Esophagus squamous epithelium (tissue), 5 donors: ENCODE data around the gene ACER3. TPM values are rescaled to one million over a fixed set of nuclear protein-coding genes. Genes with fewer than 3 reads are reported as not detected.

Experiments used
- DNase-seq: peaks from one replicate; lab custom pipeline; 2025; lab: John Stamatoyannopoulos, UW
- H3K27ac ChIP-seq, 4 donors: fragments of 200-600 bp; sonication (generic); one replicate each; pipeline ENCODE4 v1.5.1; 2016 to 2019; ENCODE audit warnings: mild to moderate bottlenecking in 1 of 4
- H3K27me3 ChIP-seq, 4 donors: fragments of 200-600 bp; sonication (generic); 1 replicate in 3 of 4; 2 replicates in 1 of 4; pipeline versions ENCODE4 v1.5.1 to v1.6.0; 2017 to 2021; ENCODE audit warnings: antibody characterized with exemption in 1 of 4
- H3K36me3 ChIP-seq, 3 donors: fragments of 200-600 bp; sonication (generic); one replicate each; pipeline ENCODE4 v1.5.1; 2016 to 2019
- H3K4me1 ChIP-seq, 3 donors: fragments of 200-600 bp; sonication (generic); one replicate each; pipeline ENCODE4 v1.5.1; 2017 to 2019
- H3K4me3 ChIP-seq, 4 donors: fragments of 200-600 bp; sonication (generic); 1 replicate in 3 of 4; 2 replicates in 1 of 4; pipeline ENCODE4 v1.5.1; 2016 to 2019; ENCODE audit warnings: mild to moderate bottlenecking in 2 of 4, moderate library complexity in 1 of 4
- H3K9me3 ChIP-seq, 3 donors: fragments of 200-600 bp; sonication (generic); one replicate each; pipeline ENCODE4 v1.5.1; 2016 to 2019
- CTCF ChIP-seq, 6 experiments: fragments of 450-650 bp in 4 of 6; fragments of 200-600 bp in 2 of 6; sonication (generic) in 2 of 6; IDR thresholded peaks; one replicate each; pipeline ENCODE4 v1.5.1; 2016 to 2019; ENCODE audit warnings: antibody characterized with exemption in 6 of 6, mild to moderate bottlenecking in 4 of 6, moderate library complexity in 4 of 6
- POLR2A ChIP-seq, 4 donors: fragments of 450-650 bp; IDR thresholded peaks; one replicate each; pipeline ENCODE4 v1.6.1; 2017; ENCODE audit warnings: antibody characterized with exemption in 4 of 4, mild to moderate bottlenecking in 4 of 4, moderate library complexity in 3 of 4
- WGBS, 2 donors: methylation state at CpG; one replicate each; pipeline ENCODE4 v1.1.5; 2018; 5-methylcytosine and 5-hydroxymethylcytosine counted together
- intact Hi-C: fragments of 100-400 bp; cut with DNase I; formaldehyde crosslinking; loops from one replicate; pipeline ENCODE4 v1.15.0; 2022
- total RNA-seq, 4 donors: library from RNA; depleted of rRNA; stranded (reverse); fragments of >200 nt; gene quantifications; one replicate each; pipeline ENCODE4 v1.1.0, GENCODE V29; 2016
- donor health status: DM: yes; HTN: yes; CAD: no.

The ACER3 gene
- total RNA-seq, 4 donors from 2014 or later: 9.9 to 34.2 (median 23.3) TPM

GRCh38 chr11:76990628-76991027 is 129.9 kb downstream of the ACER3 start:
- WGBS, 2 donors: 93 to 95% methylated on average over 1 of the region's 1 CpG
- TF ChIP-seq CTCF (IDR thresholded peaks at IDR 0.05) (no peak), POLR2A (IDR thresholded peaks at IDR 0.05) (no peak)
- no peaks in the 10 kb centered on the region for H3K4me1 ChIP-seq
- H3K27me3 ChIP-seq: no peaks in the 10 kb centered on the region
- H3K9me3 ChIP-seq: no peaks in the 10 kb centered on the region
- no peak for DNase-seq
- no peak overlapping the region for H3K4me3 ChIP-seq
- H3K36me3 ChIP-seq: peaks cover 0 to 53% (median 0%) of the 10 kb centered on the region in 3 donors
- intact Hi-C loops: no loop called here
- no peak overlapping the region for H3K27ac ChIP-seq

- intact Hi-C loops: no loop called here
- Histone ChIP-seq H3K36me3 (peaks cover 0 to 30% (median 0%) of the 10 kb centered on the region in 3 donors), H3K27ac (no peak overlapping the region), H3K9me3 (no peaks in the 10 kb centered on the region), H3K4me3 (no peak overlapping the region), H3K27me3 (no peaks in the 10 kb centered on the region), H3K4me1 (no peaks in the 10 kb centered on the region)
- TF ChIP-seq POLR2A (IDR thresholded peaks at IDR 0.05): no peak
- no peak for TF ChIP-seq CTCF (IDR thresholded peaks at IDR 0.05)
- no peak for DNase-seq
These were observed 134.4 kb downstream of the ACER3 start for GRCh38 chr11:76995081-76995576.

GRCh38 chr11:76997512-76997911 is 136.8 kb downstream of the ACER3 start:
- H3K4me1 ChIP-seq: no peaks in the 10 kb centered on the region
- intact Hi-C loops: no loop called here
- DNase-seq: no peak
- H3K36me3 ChIP-seq: peaks cover 0 to 12% (median 0%) of the 10 kb centered on the region in 3 donors
- H3K27me3 ChIP-seq: no peaks in the 10 kb centered on the region
- no peaks in the 10 kb centered on the region for H3K9me3 ChIP-seq
- WGBS, 2 donors: 100% methylated on average over 1 of the region's 1 CpG
- TF ChIP-seq POLR2A (IDR thresholded peaks at IDR 0.05) (no peak), CTCF (IDR thresholded peaks at IDR 0.05) (no peak)
- H3K27ac ChIP-seq: no peak overlapping the region
- H3K4me3 ChIP-seq: no peak overlapping the region

GRCh38 chr11:76999597-76999996 is 138.9 kb downstream of the ACER3 start:
- DNase-seq: no peak
- WGBS, 2 donors: 95 to 100% methylated on average over 1 of the region's 1 CpG
- Histone ChIP-seq H3K9me3 (no peaks in the 10 kb centered on the region), H3K36me3 (no peaks in the 10 kb centered on the region), H3K4me3 (no peak overlapping the region), H3K27me3 (no peaks in the 10 kb centered on the region), H3K27ac (no peak overlapping the region), H3K4me1 (no peaks in the 10 kb centered on the region)
- no peak for TF ChIP-seq POLR2A (IDR thresholded peaks at IDR 0.05)
- no peak for TF ChIP-seq CTCF (IDR thresholded peaks at IDR 0.05)
- intact Hi-C loops: no loop called here

GRCh38 chr11:77001613-77002012 is 140.9 kb downstream of the ACER3 start:
- Histone ChIP-seq H3K4me3 (no peak overlapping the region), H3K36me3 (no peaks in the 10 kb centered on the region), H3K9me3 (no peaks in the 10 kb centered on the region), H3K27me3 (no peaks in the 10 kb centered on the region), H3K4me1 (no peaks in the 10 kb centered on the region), H3K27ac (no peak overlapping the region)
- 84 to 100% methylated on average over 1 of the region's 1 CpG for WGBS, 2 donors
- intact Hi-C loops: no loop called here
- TF ChIP-seq CTCF (IDR thresholded peaks at IDR 0.05): no peak
- no peak for TF ChIP-seq POLR2A (IDR thresholded peaks at IDR 0.05)
- no peak for DNase-seq
